Measurements from ENCODE around the gene CCDC3.

Gene CCDC3

DNA sequence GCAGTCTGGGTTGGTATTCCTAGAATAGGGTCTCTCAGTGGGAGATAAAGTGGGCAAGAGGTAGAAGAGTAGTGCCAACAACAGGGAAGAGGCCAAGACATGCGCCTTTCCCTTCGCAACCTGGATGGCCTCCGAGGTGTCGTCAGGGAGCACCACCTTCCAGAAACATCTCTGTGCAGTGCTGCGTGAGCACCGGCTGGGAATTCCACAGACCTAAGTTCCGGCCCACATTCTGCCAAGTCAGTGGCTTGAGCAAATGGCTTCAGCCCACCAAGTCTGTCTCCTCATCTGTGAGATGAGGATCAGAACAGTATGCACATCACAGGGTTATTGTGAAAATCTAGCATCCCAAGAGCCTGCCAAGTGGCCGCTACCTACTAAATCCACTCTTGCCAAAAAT is 40.6 kb downstream of the CCDC3 start:
- no peak for DNase-seq

- DNase-seq = no peak
Observed at GRCh38 chr10:12960334-12960898, 41.1 kb downstream of the CCDC3 start.

DNA sequence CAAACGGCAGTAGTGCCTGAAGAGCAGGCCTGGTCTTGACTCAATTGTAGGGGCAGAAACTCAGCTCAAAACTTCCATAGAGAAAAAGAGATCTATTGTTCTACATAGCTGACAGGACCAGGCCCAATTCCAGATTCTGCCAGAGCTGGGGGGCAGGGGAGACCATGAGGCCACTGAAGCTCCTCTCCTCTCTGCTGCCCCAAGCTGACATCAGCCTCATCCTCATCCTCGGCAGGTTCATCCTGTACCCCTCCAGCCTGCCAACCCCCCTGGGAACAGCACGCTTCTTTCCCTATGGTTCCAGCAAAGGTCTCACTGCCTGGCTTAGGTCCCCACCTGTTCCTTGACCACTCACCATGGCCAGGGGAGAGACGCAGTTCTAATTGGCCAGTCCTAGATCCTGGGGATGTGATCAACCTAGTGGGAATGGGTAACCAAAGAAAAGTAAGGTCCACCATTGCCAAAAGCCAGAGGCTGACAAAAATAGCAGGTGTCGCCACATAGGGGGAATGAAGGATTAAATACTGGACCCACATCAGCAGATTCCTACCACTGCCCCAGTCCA is 42.9 kb downstream of the CCDC3 start:
- no peak for DNase-seq

- no peak for DNase-seq
Observed at GRCh38 chr10:12957081-12957480, 44.4 kb downstream of the CCDC3 start.

- DNase-seq = no peak
Observed at GRCh38 chr10:12954866-12955265, 46.6 kb downstream of the CCDC3 start.

- DNase-seq = no peak
Observed at GRCh38 chr10:12950583-12951128, 50.9 kb downstream of the CCDC3 start.

DNA sequence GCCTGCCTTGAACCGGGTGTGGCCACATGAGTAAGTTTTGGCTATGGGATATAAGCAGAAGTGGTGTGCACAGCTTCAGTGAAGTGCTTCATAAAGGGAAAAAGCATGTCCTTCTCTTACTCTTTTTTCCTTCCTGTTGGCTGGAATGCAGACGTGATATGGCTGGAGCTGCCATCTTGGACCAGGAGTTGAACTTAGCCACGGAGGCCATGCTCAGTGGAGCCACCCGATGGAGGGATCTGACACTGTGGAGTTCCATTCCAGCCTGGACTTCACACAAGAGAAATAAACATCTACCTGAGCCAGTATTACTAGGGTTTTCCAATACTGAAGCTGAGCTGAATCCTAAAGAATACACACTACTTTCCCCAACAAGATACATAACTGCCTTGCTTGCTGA is 52.3 kb downstream of the CCDC3 start:
- DNase-seq = no peak

GRCh38 chr10:12947741-12948140 is 53.8 kb downstream of the CCDC3 start:
- DNase-seq = no peak

DNA sequence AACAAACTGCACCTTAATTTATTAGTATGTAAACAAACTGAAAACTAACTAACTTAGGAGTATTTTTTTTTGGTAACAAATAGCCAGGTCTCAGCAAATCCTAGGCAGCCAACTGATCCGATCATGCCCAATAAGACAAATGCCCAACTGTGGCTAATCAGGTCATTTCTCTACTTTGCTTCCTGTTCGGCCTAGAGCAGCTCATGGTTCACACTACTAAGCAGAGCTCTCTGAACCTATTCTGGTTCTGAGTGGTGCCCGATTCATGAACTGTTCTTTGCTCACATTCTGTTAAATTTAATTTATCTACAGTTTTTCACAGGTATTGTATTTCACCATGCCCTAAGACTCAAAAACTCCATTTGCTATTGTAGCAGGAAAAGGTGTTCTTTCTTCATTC is 55.1 kb downstream of the CCDC3 start:
- DNase-seq = no peak

GRCh38 chr10:12945690-12946359 is 55.7 kb downstream of the CCDC3 start:
- no peak for DNase-seq

DNA sequence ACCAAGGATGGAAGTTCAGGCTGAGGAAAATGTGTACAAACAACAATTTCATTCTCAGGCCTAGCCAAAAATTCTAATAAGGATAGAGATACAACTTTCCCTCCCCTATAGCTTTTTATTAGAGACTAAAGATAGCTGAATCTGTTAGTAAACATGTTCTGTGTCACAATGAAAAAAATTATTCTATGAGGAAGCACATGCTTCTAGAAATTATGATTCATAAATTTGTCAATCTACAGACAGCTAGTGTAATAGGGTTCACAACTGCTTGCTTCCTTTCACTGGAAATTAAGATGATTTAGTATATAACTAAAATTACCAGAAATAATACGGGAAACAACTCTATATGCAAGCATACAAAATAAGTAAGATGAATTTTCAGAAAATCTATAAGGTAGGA is 56.6 kb downstream of the CCDC3 start:
- DNase-seq = no peak

- no peak for DNase-seq
Observed at GRCh38 chr10:12943425-12943824, 58.1 kb downstream of the CCDC3 start.

DNA sequence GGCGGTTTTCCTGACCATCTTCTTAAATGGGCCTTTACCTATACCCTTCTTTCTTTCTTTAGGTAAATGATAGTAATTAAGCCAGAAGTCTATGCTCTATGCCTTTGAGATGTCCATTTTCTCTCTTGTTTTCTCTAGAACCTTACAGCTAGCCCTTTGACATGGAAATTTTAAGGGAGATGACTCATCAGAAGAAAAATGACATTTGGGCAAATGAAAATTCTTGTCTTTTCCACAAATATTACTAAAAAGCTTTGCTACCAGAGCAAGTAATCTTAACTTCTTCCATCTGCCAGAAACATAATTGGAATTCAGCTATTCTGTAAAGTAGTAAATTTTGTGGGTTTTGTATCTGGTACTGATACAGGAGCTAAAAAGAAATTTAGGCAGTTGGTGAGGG is 59.5 kb downstream of the CCDC3 start:
- no peak for DNase-seq

GRCh38 chr10:12940791-12941190 is 60.7 kb downstream of the CCDC3 start:
- DNase-seq = no peak

- DNase-seq = no peak
Observed at GRCh38 chr10:12938271-12938670, 63.2 kb downstream of the CCDC3 start.

DNA sequence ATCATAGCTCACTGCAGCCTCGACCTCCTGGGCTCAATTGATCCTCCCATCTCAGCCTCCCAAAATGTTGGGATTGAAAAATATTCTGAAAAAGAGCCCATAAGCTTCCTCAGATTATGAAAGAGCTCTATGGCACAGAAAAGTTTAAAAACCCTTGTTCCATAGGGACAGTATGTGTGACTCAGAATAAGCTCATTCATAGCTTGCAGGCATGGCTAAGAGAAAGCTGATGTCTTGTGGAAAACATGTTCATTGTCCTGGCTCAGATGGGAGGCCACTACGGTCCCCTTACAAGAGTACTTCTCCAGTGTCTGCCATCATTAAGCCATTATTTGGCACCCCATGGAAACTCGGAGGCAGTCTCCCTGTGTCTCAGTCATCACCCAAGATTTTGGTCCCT is 64.0 kb downstream of the CCDC3 start:
- DNase-seq = no peak

GRCh38 chr10:12934777-12935176 is 66.7 kb downstream of the CCDC3 start:
- DNase-seq = no peak

DNA sequence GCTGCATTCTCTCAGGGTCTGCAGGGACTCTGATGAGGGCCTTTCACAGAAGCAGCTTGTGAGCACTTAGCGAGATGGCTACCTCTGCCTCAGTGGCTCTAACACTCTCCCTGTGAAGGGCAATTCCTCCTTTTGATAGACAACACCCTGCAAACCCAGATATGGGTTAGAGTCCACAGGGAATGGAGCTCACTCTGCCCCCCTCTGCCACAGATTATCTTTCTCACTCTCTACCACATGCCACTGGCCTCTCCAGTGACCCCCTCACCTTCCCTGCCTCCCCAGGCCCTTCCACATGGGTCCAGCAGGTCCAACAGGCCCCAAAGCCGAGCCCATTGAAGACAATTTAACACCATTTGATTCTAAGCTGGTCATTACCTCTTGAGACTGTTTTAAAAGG is 72.1 kb downstream of the CCDC3 start:
- no peak for DNase-seq

- no peak for DNase-seq
Observed at GRCh38 chr10:12928571-12928970, 72.9 kb downstream of the CCDC3 start.

- DNase-seq = no peak
Observed at GRCh38 chr10:12927896-12928295, 73.6 kb downstream of the CCDC3 start.

- DNase-seq = no peak
Observed at GRCh38 chr10:12925845-12926244, 75.7 kb downstream of the CCDC3 start.

GRCh38 chr10:12924911-12925310 is 76.6 kb downstream of the CCDC3 start:
- no peak for DNase-seq

GRCh38 chr10:12922117-12922900 is 79.2 kb downstream of the CCDC3 start:
- no peak for DNase-seq

- no peak for DNase-seq
Observed at GRCh38 chr10:12921163-12921562, 80.3 kb downstream of the CCDC3 start.

All from stimulated activated CD4-positive, alpha-beta T cell treated with anti-CD3 and anti-CD28 coated beads, Interleukin-4, amount 100 ng/mL, for 1 hour (primary cell).